Common myeloid progenitor, CD34-positive (primary cell): ENCODE data around the gene MAG.
A peak's percentile ranks its signal among the peaks of the same experiment; 100 is the strongest.

Experiments used
- CTCF ChIA-PET: fragments of 350-600 bp; sonication (Branson Sonifier 250); formaldehyde crosslinking; loops from one replicate; lab custom pipeline; 2021; ENCODE audit warnings: antibody characterized with exemption; lab: Charles Lee
- POLR2A ChIA-PET: fragments of 350-600 bp; sonication (Branson Sonifier 250); formaldehyde crosslinking; loops from one replicate; lab custom pipeline; 2021; ENCODE audit warnings: antibody characterized with exemption; lab: Charles Lee
- DNase-seq, 3 donors: peaks; one replicate each; pipeline versions ENCODE4 v3.0.0 to v3.0.0-alpha.2; 2013
- H3K27ac ChIP-seq, 2 experiments: 1 replicate in 1 of 2; 2 replicates in 1 of 2; pipeline ENCODE4 v1.7.0; 2013; ENCODE audit warnings: inconsistent platforms in 2 of 2, low read length in 2 of 2, mild to moderate bottlenecking in 2 of 2, low read depth in 1 of 2, moderate library complexity in 1 of 2; ENCODE audit not compliant: severe bottlenecking in 2 of 2, insufficient read depth in 1 of 2, poor library complexity in 1 of 2
- H3K27me3 ChIP-seq, 5 experiments: replicated peaks in 2 of 5; 1 replicate in 3 of 5; 2 replicates in 2 of 5; pipeline versions ENCODE4 v1.6.1 to v1.7.0; 2013; ENCODE audit warnings: low read length in 4 of 5, mild to moderate bottlenecking in 2 of 5, moderate library complexity in 2 of 5, inconsistent platforms in 1 of 5; ENCODE audit not compliant: insufficient read depth in 5 of 5, control insufficient read depth in 4 of 5
- H3K36me3 ChIP-seq, 4 experiments: 1 replicate in 2 of 4; 2 replicates in 2 of 4; pipeline versions ENCODE4 v1.6.1 to v1.7.0; 2013; ENCODE audit warnings: low read length in 3 of 4, control low read depth in 1 of 4, mild to moderate bottlenecking in 1 of 4; ENCODE audit not compliant: control insufficient read depth in 4 of 4, insufficient read depth in 4 of 4
- H3K4me1 ChIP-seq, 4 experiments: 1 replicate in 3 of 4; 2 replicates in 1 of 4; pipeline versions ENCODE4 v1.6.1 to v1.7.1; 2013; ENCODE audit warnings: low read length in 3 of 4, mild to moderate bottlenecking in 3 of 4, control low read depth in 1 of 4, inconsistent platforms in 1 of 4, moderate library complexity in 1 of 4; ENCODE audit not compliant: control insufficient read depth in 4 of 4, insufficient read depth in 4 of 4; ENCODE audit errors: control extremely low read depth in 1 of 4
- H3K4me3 ChIP-seq, 7 experiments: 1 replicate in 4 of 7; 2 replicates in 3 of 7; pipeline versions ENCODE4 v1.5.1 to v1.7.0; 2013; ENCODE audit warnings: mild to moderate bottlenecking in 7 of 7, low read length in 6 of 7, moderate library complexity in 6 of 7, inconsistent platforms in 2 of 7, low read depth in 2 of 7, control low read depth in 1 of 7; ENCODE audit not compliant: insufficient read depth in 4 of 7, control insufficient read depth in 1 of 7; ENCODE audit errors: extremely low read depth in 1 of 7
- H3K9me3 ChIP-seq, 5 experiments: 1 replicate in 4 of 5; 2 replicates in 1 of 5; pipeline versions ENCODE4 v1.6.1 to v1.7.1; 2013; ENCODE audit warnings: low read length in 4 of 5, mild to moderate bottlenecking in 2 of 5, inconsistent platforms in 1 of 5, low read depth in 1 of 5, moderate library complexity in 1 of 5; ENCODE audit not compliant: control insufficient read depth in 4 of 5, insufficient read depth in 2 of 5; ENCODE audit errors: control extremely low read depth in 1 of 5
- WGBS: methylation state at CpG from one replicate; pipeline ENCODE4 v1.1.5; 2013; ENCODE audit not compliant: insufficient coverage; 5-methylcytosine and 5-hydroxymethylcytosine counted together

The MAG gene

GRCh38 chr19:35341565-35342225, 49.7 kb downstream of the MAG start:
- DNase-seq, result no peak
- CTCF ChIA-PET, result no interaction called here
- Histone ChIP-seq H3K9me3 (no peaks in the 10 kb centered on the region), H3K36me3 (no peaks in the 10 kb centered on the region), H3K27ac (no peak overlapping the region), H3K4me3 (no peak overlapping the region), H3K4me1 (peaks cover 0 to 20% (median 17%) of the 10 kb centered on the region in 4 experiments), H3K27me3 (no peaks in the 10 kb centered on the region)
- 93% methylated on average over 5 of the region's 14 CpGs for WGBS
- POLR2A ChIA-PET, result no interaction called here

GRCh38 chr19:35342430-35342829, 50.5 kb downstream of the MAG start:
- DNase-seq, result no peak
- peaks cover 0 to 26% (median 23%) of the 10 kb centered on the region in 4 experiments for H3K4me1 ChIP-seq
- CTCF ChIA-PET, result interaction anchor here (0.6 kb wide), 1 partner anchor 10 kb away, joined by 3 read pairs; no protein-coding TSS in a partner anchor
- H3K9me3 ChIP-seq, result no peaks in the 10 kb centered on the region
- no peaks in the 10 kb centered on the region for H3K36me3 ChIP-seq
- POLR2A ChIA-PET, result no interaction called here
- H3K27ac ChIP-seq, result no peak overlapping the region
- H3K27me3 ChIP-seq, result no peaks in the 10 kb centered on the region
- 96% methylated on average over 5 of the region's 5 CpGs for WGBS
- no peak overlapping the region for H3K4me3 ChIP-seq

GRCh38 chr19:35344511-35345031, 52.6 kb downstream of the MAG start:
- Histone ChIP-seq H3K4me1 (peaks cover 8 to 47% (median 40%) of the 10 kb centered on the region in 4 experiments), H3K9me3 (no peaks in the 10 kb centered on the region), H3K27me3 (no peaks in the 10 kb centered on the region), H3K4me3 (no peak overlapping the region), H3K27ac (no peak overlapping the region), H3K36me3 (no peaks in the 10 kb centered on the region)
- 90% methylated on average over 13 of the region's 17 CpGs for WGBS
- ChIA-PET POLR2A (no interaction called here), CTCF (interaction anchor here (1.2 to 1.4 kb wide), 4 partner anchors 9 to 53 kb away, joined by 3 read pairs; partner anchors contain the start of genes FFAR3 and MAG)
- DNase-seq, result no peak

- Histone ChIP-seq H3K4me3 (no peak overlapping the region), H3K27me3 (no peaks in the 10 kb centered on the region), H3K27ac (no peak overlapping the region), H3K9me3 (no peaks in the 10 kb centered on the region), H3K36me3 (no peaks in the 10 kb centered on the region), H3K4me1 (peaks cover 8 to 55% (median 43%) of the 10 kb centered on the region in 4 experiments)
- WGBS, result 95% methylated on average over 8 of the region's 11 CpGs
- ChIA-PET POLR2A (interaction anchor here (0.6 to 1.2 kb wide), 4 partner anchors 8 to 172 kb away, joined by 3 to 5 read pairs (median 4); no protein-coding TSS in a partner anchor), CTCF (interaction anchor here (1.2 to 1.4 kb wide), 4 partner anchors 10 to 146 kb away, joined by 3 read pairs; partner anchors contain the start of gene FFAR3)
- no peak for DNase-seq
Observed at GRCh38 chr19:35345671-35346111, 53.7 kb downstream of the MAG start.

- Histone ChIP-seq H3K27me3 (no peaks in the 10 kb centered on the region), H3K4me1 (peaks cover 8 to 55% (median 43%) of the 10 kb centered on the region in 4 experiments), H3K4me3 (peak overlapping the region in 2 of 7 experiments; percentile 4 to 58), H3K9me3 (no peaks in the 10 kb centered on the region), H3K27ac (peak overlapping the region; percentile 52 to 63), H3K36me3 (no peaks in the 10 kb centered on the region)
- CTCF ChIA-PET, result interaction anchor here (1.2 to 1.6 kb wide), 6 partner anchors 12 to 146 kb away, joined by 3 to 6 read pairs (median 3); partner anchors contain the start of gene FFAR3
- WGBS, result 41% methylated on average over 28 of the region's 28 CpGs
- peak; percentile 74 to 93 (median 92) for DNase-seq
- POLR2A ChIA-PET, result interaction anchor here (1.2 to 1.4 kb wide), 2 partner anchors 12 to 14 kb away, joined by 3 read pairs; no protein-coding TSS in a partner anchor
Observed at GRCh38 chr19:35346193-35347052, 54.5 kb downstream of the MAG start.

GRCh38 chr19:35347171-35347929, 55.4 kb downstream of the MAG start, which contains the start of gene FFAR1:
FFAR1 (plus strand) TSS chr19:35347902; CDS start chr19:35351552, 3,650 bp downstream.
- WGBS, result 6% methylated on average over 18 of the region's 18 CpGs
- H3K9me3 ChIP-seq, result no peaks in the 10 kb centered on the region
- H3K27ac ChIP-seq, result peak within 1 kb of the TSS; percentile 52 to 63
- no peaks in the 10 kb centered on the region for H3K36me3 ChIP-seq
- H3K4me3 ChIP-seq, result peak within 1 kb of the TSS in 3 of 7 experiments; percentile 42 to 58 (median 52)
- POLR2A ChIA-PET, result interaction anchor here (0.9 to 1.4 kb wide), 3 partner anchors 10 to 78 kb away, joined by 3 to 4 read pairs (median 3); partner anchors contain the start of gene USF2
- CTCF ChIA-PET, result interaction anchor here (0.6 to 11.6 kb wide), 8 partner anchors 11 to 163 kb away, joined by 3 to 118 read pairs (median 5); partner anchors contain the start of gene FFAR3
- peaks cover 8 to 55% (median 43%) of the 10 kb centered on the region in 4 experiments for H3K4me1 ChIP-seq
- no peaks in the 10 kb centered on the region for H3K27me3 ChIP-seq
- peak; percentile 77 to 92 (median 91) for DNase-seq
